IPS DF 6.9 (cell line): ENCODE measurements around the gene SLC8A2.

ENCODE experiments used
- DNase-seq: peaks from one replicate; pipeline ENCODE4 v3.0.0-alpha.2; 2013; ENCODE audit warnings: low read depth, low spot score
- H3K27ac ChIP-seq: one replicate; pipeline ENCODE4 v1.5.1; 2013; ENCODE audit warnings: low read length, control low read depth
- H3K27me3 ChIP-seq: 2 replicates; pipeline ENCODE4 v1.6.1; 2013; ENCODE audit warnings: mild to moderate bottlenecking, low read length; ENCODE audit not compliant: control insufficient read depth, insufficient read depth
- H3K36me3 ChIP-seq: 2 replicates; pipeline ENCODE4 v1.6.1; 2013; ENCODE audit warnings: low read length; ENCODE audit not compliant: control insufficient read depth, insufficient read depth
- H3K4me1 ChIP-seq: 2 replicates; pipeline ENCODE4 v1.6.1; 2013; ENCODE audit warnings: low read length; ENCODE audit not compliant: control insufficient read depth, insufficient read depth
- H3K4me3 ChIP-seq: 2 replicates; pipeline ENCODE4 v1.5.1; 2013; ENCODE audit warnings: mild to moderate bottlenecking, low read length
- H3K9me3 ChIP-seq: 2 replicates; pipeline ENCODE4 v1.6.1; 2013; ENCODE audit warnings: low read length, inconsistent platforms; ENCODE audit not compliant: control insufficient read depth, insufficient read depth
- WGBS: extraction: QIAGEN DNeasy Blood & Tissue Kit; methylation state at CpG from one replicate; pipeline ENCODE4 v1.1.7; 2013; ENCODE audit warnings: mixed read lengths, missing lambda C conversion rate; ENCODE audit not compliant: insufficient read length, insufficient coverage; 5-methylcytosine and 5-hydroxymethylcytosine counted together

SLC8A2 gene

GRCh38 chr19:47471733-47472457, at the start of gene SLC8A2:
Gene SLC8A2 (minus strand): TSS chr19:47471893. CDS start chr19:47466403, 5,490 bp downstream.
- Histone ChIP-seq H3K4me1 (peaks cover 12% of the 10 kb centered on the region), H3K27me3 (no peaks in the 10 kb centered on the region), H3K4me3 (peak within 1 kb of the TSS; percentile 69; the same call in 1 of the 2 replicates), H3K9me3 (no peaks in the 10 kb centered on the region), H3K27ac (no peak within 1 kb of the TSS), H3K36me3 (peaks cover 6% of the 10 kb centered on the region; the same call in 1 of the 2 replicates)
- no CpG with 5 or more reads among the region's 29 CpGs for WGBS
- DNase-seq: no peak

- WGBS: no CpG with 5 or more reads among the region's 6 CpGs
- no peaks in the 10 kb centered on the region for H3K36me3 ChIP-seq
- no peak overlapping the region for H3K27ac ChIP-seq
- H3K4me3 ChIP-seq: no peak overlapping the region
- DNase-seq: no peak
- H3K27me3 ChIP-seq: no peaks in the 10 kb centered on the region
- H3K4me1 ChIP-seq: no peaks in the 10 kb centered on the region
- H3K9me3 ChIP-seq: no peaks in the 10 kb centered on the region
Observed at GRCh38 chr19:47520839-47521238, 49.1 kb upstream of the SLC8A2 start.

GRCh38 chr19:47520343-47520806, 48.7 kb upstream of the SLC8A2 start:
- Histone ChIP-seq H3K4me1 (no peaks in the 10 kb centered on the region), H3K27ac (no peak overlapping the region), H3K36me3 (no peaks in the 10 kb centered on the region), H3K4me3 (no peak overlapping the region), H3K9me3 (no peaks in the 10 kb centered on the region), H3K27me3 (no peaks in the 10 kb centered on the region)
- WGBS: no CpG with 5 or more reads among the region's 10 CpGs
- DNase-seq: no peak

- Histone ChIP-seq H3K4me1 (no peaks in the 10 kb centered on the region), H3K4me3 (no peak overlapping the region), H3K27me3 (no peaks in the 10 kb centered on the region), H3K9me3 (no peaks in the 10 kb centered on the region), H3K36me3 (no peaks in the 10 kb centered on the region), H3K27ac (no peak overlapping the region)
- no CpG with 5 or more reads among the region's 9 CpGs for WGBS
- no peak for DNase-seq
Observed at GRCh38 chr19:47518854-47519253, 47.2 kb upstream of the SLC8A2 start.

- Histone ChIP-seq H3K4me1 (no peaks in the 10 kb centered on the region), H3K9me3 (no peaks in the 10 kb centered on the region), H3K27me3 (no peaks in the 10 kb centered on the region), H3K27ac (no peak overlapping the region), H3K36me3 (no peaks in the 10 kb centered on the region), H3K4me3 (no peak overlapping the region)
- no peak for DNase-seq
- WGBS: no CpG with 5 or more reads among the region's 4 CpGs
Observed at GRCh38 chr19:47518139-47518538, 46.4 kb upstream of the SLC8A2 start.

- H3K9me3 ChIP-seq: no peaks in the 10 kb centered on the region
Observed at GRCh38 chr19:47514869-47515588, 43.3 kb upstream of the SLC8A2 start, which contains the start of gene NAPA. Gene NAPA (minus strand): TSS chr19:47515063. CDS start chr19:47514940, 123 bp downstream.

GRCh38 chr19:47514151-47514868, 42.6 kb upstream of the SLC8A2 start:
- no CpG with 5 or more reads among the region's 40 CpGs for WGBS
- H3K4me1 ChIP-seq: no peaks in the 10 kb centered on the region
- DNase-seq: no peak

More at GRCh38 chr19:47514869-47515588, 43.3 kb upstream of the SLC8A2 start, which contains the start of gene NAPA:
- Histone ChIP-seq H3K4me3 (peak within 1 kb of the TSS; percentile 72), H3K4me1 (no peaks in the 10 kb centered on the region), H3K27ac (no peak within 1 kb of the TSS), H3K27me3 (no peaks in the 10 kb centered on the region), H3K36me3 (no peaks in the 10 kb centered on the region)
- peak; percentile 99 for DNase-seq
- WGBS: no CpG with 5 or more reads among the region's 78 CpGs

GRCh38 chr19:47512948-47513319, 41.2 kb upstream of the SLC8A2 start:
- H3K36me3 ChIP-seq: no peaks in the 10 kb centered on the region
- peaks cover 2% of the 10 kb centered on the region; the same call in 1 of the 2 replicates for H3K4me1 ChIP-seq
- no peaks in the 10 kb centered on the region for H3K9me3 ChIP-seq
- no peaks in the 10 kb centered on the region for H3K27me3 ChIP-seq
- no peak overlapping the region for H3K27ac ChIP-seq
- no peak for DNase-seq
- H3K4me3 ChIP-seq: no peak overlapping the region
- WGBS: no CpG with 5 or more reads among the region's 8 CpGs

More at GRCh38 chr19:47514151-47514868, 42.6 kb upstream of the SLC8A2 start:
- no peaks in the 10 kb centered on the region for H3K9me3 ChIP-seq
- no peaks in the 10 kb centered on the region for H3K27me3 ChIP-seq
- H3K27ac ChIP-seq: no peak overlapping the region
- H3K36me3 ChIP-seq: no peaks in the 10 kb centered on the region
- H3K4me3 ChIP-seq: peak overlapping the region; percentile 72

GRCh38 chr19:47512183-47512947, 40.7 kb upstream of the SLC8A2 start:
- 100% methylated on average over 3 of the region's 11 CpGs for WGBS
- Histone ChIP-seq H3K9me3 (no peaks in the 10 kb centered on the region), H3K27me3 (no peaks in the 10 kb centered on the region), H3K4me1 (peaks cover 2% of the 10 kb centered on the region; the same call in 1 of the 2 replicates), H3K36me3 (no peaks in the 10 kb centered on the region), H3K4me3 (no peak overlapping the region), H3K27ac (no peak overlapping the region)
- no peak for DNase-seq
